Measurements from ENCODE around the gene OR1J4.
"Not testable (repeated sequence)": the region's sequence is repeated elsewhere in the genome, so short reads cannot be mapped to it uniquely, and the experiment has no call there.

The OR1J4 gene

GRCh38 chr9:122518841-122519240, at the start of gene OR1J4:
OR1J4 (plus strand) TSS chr9:122519141; CDS start chr9:122519141, 0 bp downstream.
- no peak for DNase-seq

DNA sequence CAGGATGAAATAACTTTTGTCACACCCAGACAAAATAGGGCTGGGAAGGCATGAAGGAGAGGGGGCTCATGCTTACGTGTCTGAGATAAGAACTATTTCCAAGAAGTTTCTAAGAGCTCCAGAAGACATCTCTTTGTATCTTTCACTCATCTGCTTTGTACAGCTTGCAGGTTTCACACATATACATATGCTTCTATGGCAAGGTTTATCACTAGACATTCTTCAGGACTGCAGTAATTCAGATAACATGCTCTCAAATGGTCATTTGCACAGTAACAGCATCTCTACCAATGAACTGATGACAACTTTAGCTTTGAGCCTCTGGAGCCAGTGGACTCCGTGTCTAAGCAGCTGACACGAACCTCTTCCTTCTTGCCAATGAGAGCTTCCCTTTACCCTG, 44.4 kb upstream of the OR1J4 start:
- DNase-seq, result no peak

- DNase-seq, result no peak
These were observed 43.2 kb upstream of the OR1J4 start for GRCh38 chr9:122475717-122476116.

- DNase-seq, result no peak
These were observed 41.6 kb upstream of the OR1J4 start for GRCh38 chr9:122477346-122477745.

DNA sequence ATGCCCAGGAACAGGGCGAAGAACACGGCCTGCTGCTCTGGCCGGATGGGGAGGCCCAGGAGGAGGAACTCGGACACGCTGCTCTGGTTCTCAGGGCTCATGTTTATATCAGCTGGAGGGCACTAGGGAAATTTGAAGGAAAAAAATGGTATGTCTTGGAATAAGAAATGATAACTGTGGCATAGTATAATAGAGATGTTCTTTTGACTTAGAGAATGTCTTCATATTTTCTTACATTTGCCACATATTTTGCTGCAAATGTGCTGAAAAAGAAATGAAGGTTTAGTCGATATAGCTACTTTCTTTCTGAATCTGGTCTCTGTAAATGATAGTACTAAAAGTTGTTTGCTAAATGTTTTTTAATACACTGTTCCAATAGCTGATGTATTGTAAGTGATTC, 41.1 kb upstream of the OR1J4 start, which contains the start of gene OR1J1:
OR1J1 (minus strand) TSS at position 101 of the 400 bp plus-strand sequence; CDS start at position 101, 0 bp downstream.
- DNase-seq, result no peak

- DNase-seq, result no peak
These were observed 39.9 kb upstream of the OR1J4 start for GRCh38 chr9:122479062-122479461.

GRCh38 chr9:122498883-122499288, 20.1 kb upstream of the OR1J4 start:
- DNase-seq, result no peak

DNA sequence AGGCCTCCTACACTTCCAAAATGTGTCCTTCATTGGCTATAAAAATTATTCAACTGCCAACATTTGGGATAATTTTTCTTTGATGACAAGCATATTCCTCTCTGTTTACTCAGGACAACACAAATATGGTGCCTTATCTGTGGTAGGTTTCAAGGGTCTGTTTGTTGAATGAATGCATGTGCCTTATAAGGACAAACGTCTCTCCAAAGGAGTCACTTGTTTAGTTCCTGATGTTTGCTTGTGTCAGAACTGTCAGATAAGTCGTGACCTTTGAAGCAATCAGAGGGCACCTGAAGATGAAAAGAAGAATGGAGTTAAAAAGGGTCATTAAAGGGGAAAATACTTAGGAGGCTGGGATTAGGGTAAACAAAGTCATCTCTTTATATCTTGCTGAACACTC, 12.0 kb upstream of the OR1J4 start:
- no peak for DNase-seq

GRCh38 chr9:122510502-122510901, 8.4 kb upstream of the OR1J4 start, which contains the start of gene OR1J2:
OR1J2 (plus strand) TSS chr9:122510802; CDS start chr9:122510802, 0 bp downstream.
- DNase-seq, result no peak

DNA sequence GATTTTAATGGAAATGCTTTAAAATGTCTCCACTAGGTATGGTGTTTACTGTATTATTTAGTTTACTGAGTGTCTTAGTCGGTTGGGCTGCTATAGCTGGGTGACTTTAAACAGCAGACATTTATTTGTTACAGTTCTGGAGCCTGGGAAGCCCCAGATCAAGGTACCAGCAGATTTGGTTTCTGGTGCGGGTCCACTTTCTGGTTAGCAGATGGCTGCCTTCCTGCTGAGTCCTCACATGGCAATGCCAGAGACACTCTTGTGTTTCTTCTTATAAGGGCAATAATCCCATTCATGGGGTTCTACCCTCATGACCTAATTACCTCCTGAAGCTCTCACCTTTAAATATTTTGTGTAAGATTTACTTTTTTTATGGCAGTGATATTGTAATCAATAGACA, 715 bp upstream of the OR1J4 start:
- DNase-seq, result no peak

DNA sequence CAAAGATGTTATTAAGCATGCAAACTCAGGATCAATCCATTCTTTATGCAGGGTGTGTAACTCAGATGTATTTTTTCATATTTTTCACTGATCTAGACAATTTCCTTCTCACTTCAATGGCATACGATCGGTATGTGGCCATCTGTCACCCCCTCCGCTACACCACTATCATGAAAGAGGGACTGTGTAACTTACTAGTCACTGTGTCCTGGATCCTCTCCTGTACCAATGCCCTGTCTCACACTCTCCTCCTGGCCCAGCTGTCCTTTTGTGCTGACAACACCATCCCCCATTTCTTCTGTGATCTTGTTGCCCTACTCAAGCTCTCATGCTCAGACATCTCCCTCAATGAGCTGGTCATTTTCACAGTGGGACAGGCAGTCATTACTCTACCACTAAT, 435 bp downstream of the OR1J4 start:
- DNase-seq, result no peak

DNA sequence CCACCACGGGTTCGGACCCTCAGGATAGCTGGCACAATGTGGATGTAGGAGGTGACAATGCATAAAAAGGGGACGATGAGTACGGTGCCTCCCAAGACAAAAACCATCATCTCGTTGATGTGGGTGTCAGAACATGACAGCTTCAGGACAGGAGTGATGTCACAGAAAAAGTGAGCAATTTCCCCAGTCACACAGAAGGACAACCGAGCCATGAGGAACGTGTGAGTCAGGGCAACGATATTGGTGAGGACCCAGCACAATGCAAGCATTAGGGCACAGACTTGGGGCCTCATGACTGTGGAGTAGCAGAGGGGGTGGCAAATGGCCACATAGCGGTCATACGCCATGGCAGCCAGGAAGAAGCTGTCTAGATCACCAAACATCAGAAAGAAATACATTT, 7.7 kb downstream of the OR1J4 start:
- DNase-seq, result no peak

DNA sequence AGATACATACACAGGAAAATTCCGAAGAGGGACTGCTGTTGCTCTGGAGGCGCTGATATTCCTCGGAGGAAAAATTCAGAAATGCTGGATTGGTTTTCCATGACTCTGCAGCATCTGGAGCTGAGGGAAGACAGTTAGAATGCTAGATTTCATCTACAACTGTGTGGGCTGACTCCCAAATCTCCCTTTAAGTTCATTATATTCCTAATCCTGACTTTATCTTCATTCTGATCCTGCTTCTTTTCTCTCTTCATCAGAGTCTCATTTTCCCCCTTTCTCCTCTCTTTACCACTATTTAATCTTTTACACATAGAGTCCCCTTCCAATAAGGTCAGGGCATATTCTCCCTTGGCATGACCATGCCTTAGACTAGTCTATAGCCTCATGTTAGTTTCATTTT, 8.3 kb downstream of the OR1J4 start, which contains the start of gene OR1N1:
OR1N1 (minus strand) TSS at position 101 of the 400 bp plus-strand sequence; CDS start at position 101, 0 bp downstream.
- no peak for DNase-seq

- not testable (repeated sequence) for DNase-seq
These were observed 12.2 kb downstream of the OR1J4 start for GRCh38 chr9:122531157-122531556.

DNA sequence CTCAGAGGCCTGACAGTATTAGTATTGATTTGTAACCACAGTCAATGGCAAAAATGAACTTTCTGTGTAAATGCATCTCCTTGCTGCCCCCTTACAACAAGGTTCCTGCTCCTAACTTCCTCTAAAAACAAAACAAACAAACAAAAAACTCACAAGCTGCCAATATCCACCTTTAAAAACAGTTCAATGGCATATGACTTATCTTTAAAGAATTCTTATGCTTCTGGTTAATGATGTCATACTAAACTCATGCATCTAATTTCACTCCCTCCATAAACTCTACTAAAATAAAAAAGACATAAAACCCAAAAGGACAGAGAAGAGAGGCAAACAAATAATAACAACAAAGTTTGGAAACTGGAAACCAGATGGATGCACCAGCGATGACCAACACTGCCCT, 17.2 kb downstream of the OR1J4 start:
- no peak for DNase-seq

- not testable (repeated sequence) for DNase-seq
These were observed 18.1 kb downstream of the OR1J4 start for GRCh38 chr9:122537066-122537465.

DNA sequence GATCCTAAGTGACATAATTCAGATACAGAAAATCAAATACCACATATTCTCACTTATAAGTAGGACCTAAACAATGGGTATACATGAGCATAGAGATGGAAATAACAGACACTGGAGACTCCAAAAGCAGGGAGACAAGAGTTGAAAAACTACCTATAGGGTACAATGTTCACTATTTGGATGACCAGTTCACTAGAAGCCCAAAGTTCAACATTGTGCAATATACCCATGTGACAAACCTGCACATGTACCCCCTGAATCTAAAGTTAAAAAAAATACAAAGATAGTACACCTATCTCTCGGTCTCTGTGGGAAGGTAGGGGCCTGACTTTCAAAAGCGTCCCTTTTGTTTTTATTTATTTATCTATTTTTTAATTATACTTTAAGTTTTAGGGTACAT, 19.8 kb downstream of the OR1J4 start:
- no peak for DNase-seq

DNA sequence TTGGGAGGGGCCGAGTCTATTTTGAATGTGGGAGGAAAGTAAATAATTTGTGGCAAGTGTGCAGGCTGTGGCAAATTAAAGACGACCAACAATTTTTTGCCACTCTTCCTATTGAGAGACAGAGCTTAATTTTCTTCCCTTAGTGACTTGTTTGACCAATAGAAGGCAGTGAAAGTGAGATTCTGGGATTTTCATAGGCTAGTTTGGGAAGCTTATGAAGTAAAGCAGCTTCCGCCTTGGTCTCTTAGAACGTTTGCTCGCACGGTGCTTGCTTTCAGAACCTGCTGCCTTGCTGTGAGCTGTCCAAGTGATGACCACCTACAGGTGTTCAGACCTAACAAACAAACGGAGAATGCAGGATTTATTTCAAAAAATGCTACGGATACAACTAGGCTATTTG, 27.3 kb downstream of the OR1J4 start:
- DNase-seq, result no peak

DNA sequence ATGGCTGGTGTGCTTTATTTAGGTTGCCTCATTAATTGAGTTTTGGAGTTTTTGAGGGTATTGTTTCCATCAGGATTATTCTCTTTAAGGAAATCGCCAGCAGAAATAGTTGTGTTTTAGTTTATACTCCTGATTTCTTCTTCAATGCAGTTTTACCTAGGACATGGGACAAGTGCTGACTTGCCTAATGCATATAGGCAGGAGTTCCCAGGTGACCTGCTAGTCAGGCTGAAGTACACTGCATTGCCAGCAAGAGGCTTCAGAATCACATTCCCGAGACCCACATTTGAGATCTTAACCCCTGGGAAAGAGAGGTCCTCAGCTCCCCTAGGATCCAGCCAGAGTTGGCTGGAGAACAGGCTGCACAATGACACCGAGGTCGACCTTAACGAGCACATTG, 32.4 kb downstream of the OR1J4 start:
- no peak for DNase-seq

- no peak for DNase-seq
These were observed 33.9 kb downstream of the OR1J4 start, which contains the start of gene OR1N2 for GRCh38 chr9:122552812-122553211. OR1N2 (plus strand) TSS chr9:122553112; CDS start chr9:122553212, 100 bp downstream.

- DNase-seq, result no peak
These were observed 42.5 kb downstream of the OR1J4 start for GRCh38 chr9:122561446-122561845.

GRCh38 chr9:122562134-122562760, 43.3 kb downstream of the OR1J4 start:
- DNase-seq, result no peak

GRCh38 chr9:122567901-122568300, 49.0 kb downstream of the OR1J4 start:
- DNase-seq, result no peak
